Measurements from ENCODE around the gene CCDC86. TPM values are rescaled to one million over a fixed set of nuclear protein-coding genes. Genes with fewer than 3 reads are reported as not detected.

The CCDC86 gene
- total and polyA plus RNA-seq, 2 of the 4 experiments (the other 2 are of a cell fraction) = 9.5 to 34.0 TPM

DNA sequence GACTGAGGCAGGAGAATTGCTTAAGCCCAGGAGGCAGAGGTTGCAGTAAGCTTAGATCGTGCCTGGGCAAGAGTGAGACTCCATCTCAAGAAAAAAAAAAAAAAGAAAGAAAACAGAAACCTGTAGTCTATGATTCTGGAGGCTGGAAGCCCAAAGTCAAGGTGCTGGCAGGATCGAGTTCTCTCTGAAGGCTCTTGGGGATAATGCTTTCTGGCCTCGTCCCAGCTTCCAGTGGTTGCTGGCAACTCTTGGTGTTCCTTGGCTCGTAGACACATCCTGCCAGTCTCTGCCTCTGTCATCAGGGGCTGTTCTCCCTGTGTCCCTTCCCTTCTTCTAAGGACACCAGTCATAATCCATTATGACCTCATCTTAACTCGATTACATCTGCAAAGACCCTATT, 16.8 kb upstream of the CCDC86 start:
- Histone ChIP-seq H2AK5ac (ENCODE audit: low read depth, low read length) (no peak overlapping the region), H3K18ac (ENCODE audit: low read depth, low read length) (no peak overlapping the region), H2BK5ac (ENCODE audit: low read depth, low read length, poor library complexity, severe bottlenecking) (no peak overlapping the region), H4K5ac (ENCODE audit: low read depth, low read length) (no peak overlapping the region), H2BK120ac (ENCODE audit: low read depth, low read length) (no peak overlapping the region), H3K9me3 (ENCODE audit: control insufficient read depth, insufficient read depth, low read length) (no peaks in the 10 kb centered on the region), H3K4ac (ENCODE audit: low read depth, low read length) (no peak overlapping the region), H3K4me2 (ENCODE audit: low read depth, low read length) (no peak overlapping the region), H2BK15ac (ENCODE audit: low read depth, low read length) (no peak overlapping the region), H3K4me3 (ENCODE audit: insufficient read depth, low read depth, low read length) (no peak overlapping the region), H2AK9ac (replicated peaks; ENCODE audit: low read depth, low read length, poor library complexity) (no peak overlapping the region), H3K27me3 (ENCODE audit: control insufficient read depth, insufficient read depth, low read length) (peaks cover 51% of the 10 kb centered on the region), H3K9ac (ENCODE audit: low read depth, low read length) (no peak overlapping the region), H3K27ac (ENCODE audit: insufficient read depth, low read length) (no peak overlapping the region), H4K8ac (ENCODE audit: low read depth in 2 of 2, low read length in 2 of 2) (no peak overlapping the region), H2BK20ac (ENCODE audit: low read depth, low read length) (no peak overlapping the region), H3K56ac (ENCODE audit: extremely low read depth, insufficient read depth, low read length) (no peak overlapping the region), H3K79me1 (ENCODE audit: low read depth in 1 of 2, low read length in 2 of 2) (no peaks in the 10 kb centered on the region), H3K36me3 (ENCODE audit: control insufficient read depth, insufficient read depth, low read length) (no peaks in the 10 kb centered on the region), H2AFZ (replicated peaks; ENCODE audit: low read length, poor library complexity) (no peak overlapping the region), H3K23ac (ENCODE audit: low read depth, low read length) (no peak overlapping the region), H4K91ac (ENCODE audit: insufficient read depth, low read depth, low read length) (no peak overlapping the region), H3K9me1 (ENCODE audit: insufficient read depth, low read length) (no peaks in the 10 kb centered on the region), H4K20me1 (ENCODE audit: insufficient read depth, low read length) (no peaks in the 10 kb centered on the region), H3K14ac (replicated peaks; ENCODE audit: low read depth, low read length) (no peak overlapping the region), H3K4me1 (ENCODE audit: control insufficient read depth, insufficient read depth, low read length) (no peaks in the 10 kb centered on the region)
- TF ChIP-seq RCOR1 (IDR thresholded peaks at IDR 0.05; ENCODE audit: insufficient replicate concordance, low read length) = no peak
- TF ChIP-seq SMC3 (IDR thresholded peaks at IDR 0.05; ENCODE audit: low read depth, low read length) = no peak
- TF ChIP-seq, protein P1, sequence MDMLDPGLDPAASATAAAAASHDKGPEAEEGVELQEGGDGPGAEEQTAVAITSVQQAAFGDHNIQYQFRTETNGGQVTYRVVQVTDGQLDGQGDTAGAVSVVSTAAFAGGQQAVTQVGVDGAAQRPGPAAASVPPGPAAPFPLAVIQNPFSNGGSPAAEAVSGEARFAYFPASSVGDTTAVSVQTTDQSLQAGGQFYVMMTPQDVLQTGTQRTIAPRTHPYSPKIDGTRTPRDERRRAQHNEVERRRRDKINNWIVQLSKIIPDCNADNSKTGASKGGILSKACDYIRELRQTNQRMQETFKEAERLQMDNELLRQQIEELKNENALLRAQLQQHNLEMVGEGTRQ (IDR thresholded peaks at IDR 0.05; ENCODE audit: low read depth, low read length) = no peak
- no peak for TF ChIP-seq RFX5 (IDR thresholded peaks at IDR 0.05; ENCODE audit: low read depth, low read length)
- TF ChIP-seq, protein P2, sequence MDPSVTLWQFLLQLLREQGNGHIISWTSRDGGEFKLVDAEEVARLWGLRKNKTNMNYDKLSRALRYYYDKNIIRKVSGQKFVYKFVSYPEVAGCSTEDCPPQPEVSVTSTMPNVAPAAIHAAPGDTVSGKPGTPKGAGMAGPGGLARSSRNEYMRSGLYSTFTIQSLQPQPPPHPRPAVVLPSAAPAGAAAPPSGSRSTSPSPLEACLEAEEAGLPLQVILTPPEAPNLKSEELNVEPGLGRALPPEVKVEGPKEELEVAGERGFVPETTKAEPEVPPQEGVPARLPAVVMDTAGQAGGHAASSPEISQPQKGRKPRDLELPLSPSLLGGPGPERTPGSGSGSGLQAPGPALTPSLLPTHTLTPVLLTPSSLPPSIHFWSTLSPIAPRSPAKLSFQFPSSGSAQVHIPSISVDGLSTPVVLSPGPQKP (IDR thresholded peaks at IDR 0.05; ENCODE audit: borderline replicate concordance, low read depth, low read length) = no peak
- no peak for TF ChIP-seq RAD21 (IDR thresholded peaks at IDR 0.05; ENCODE audit: low read length)
- TF ChIP-seq NFE2L2 (IDR thresholded peaks at IDR 0.05; ENCODE audit: low read depth, low read length) = no peak
- no peak for TF ChIP-seq CHD1 (IDR thresholded peaks at IDR 0.05; ENCODE audit: low read depth, low read length)
- TF ChIP-seq MXI1 (IDR thresholded peaks at IDR 0.05; ENCODE audit: borderline replicate concordance, low read depth, low read length) = no peak
- TF ChIP-seq BHLHE40 (IDR thresholded peaks at IDR 0.05; ENCODE audit: low read depth, low read length) = no peak
- TF ChIP-seq MAZ (IDR thresholded peaks at IDR 0.05; ENCODE audit: borderline replicate concordance, low read depth, low read length) = no peak
- no peak for TF ChIP-seq FOS (IDR thresholded peaks at IDR 0.05; ENCODE audit: low read depth, low read length)
- no peak for TF ChIP-seq POLR2A (IDR thresholded peaks at IDR 0.05; ENCODE audit: low read depth, low read length)
- TF ChIP-seq, protein P3, sequence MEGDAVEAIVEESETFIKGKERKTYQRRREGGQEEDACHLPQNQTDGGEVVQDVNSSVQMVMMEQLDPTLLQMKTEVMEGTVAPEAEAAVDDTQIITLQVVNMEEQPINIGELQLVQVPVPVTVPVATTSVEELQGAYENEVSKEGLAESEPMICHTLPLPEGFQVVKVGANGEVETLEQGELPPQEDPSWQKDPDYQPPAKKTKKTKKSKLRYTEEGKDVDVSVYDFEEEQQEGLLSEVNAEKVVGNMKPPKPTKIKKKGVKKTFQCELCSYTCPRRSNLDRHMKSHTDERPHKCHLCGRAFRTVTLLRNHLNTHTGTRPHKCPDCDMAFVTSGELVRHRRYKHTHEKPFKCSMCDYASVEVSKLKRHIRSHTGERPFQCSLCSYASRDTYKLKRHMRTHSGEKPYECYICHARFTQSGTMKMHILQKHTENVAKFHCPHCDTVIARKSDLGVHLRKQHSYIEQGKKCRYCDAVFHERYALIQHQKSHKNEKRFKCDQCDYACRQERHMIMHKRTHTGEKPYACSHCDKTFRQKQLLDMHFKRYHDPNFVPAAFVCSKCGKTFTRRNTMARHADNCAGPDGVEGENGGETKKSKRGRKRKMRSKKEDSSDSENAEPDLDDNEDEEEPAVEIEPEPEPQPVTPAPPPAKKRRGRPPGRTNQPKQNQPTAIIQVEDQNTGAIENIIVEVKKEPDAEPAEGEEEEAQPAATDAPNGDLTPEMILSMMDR (conservative IDR thresholded peaks at IDR 0.05; ENCODE audit: low read depth, low read length) = no peak
- no peak for TF ChIP-seq MAFK (IDR thresholded peaks at IDR 0.05; ENCODE audit: low read depth, low read length)
- no peak for TF ChIP-seq CEBPB (IDR thresholded peaks at IDR 0.05; ENCODE audit: low read depth, low read length)
- in situ Hi-C loops (cut with MboI; ENCODE audit: low sequenced_read_pairs) (no loop called here), dilution Hi-C loops (cut with HindIII; ENCODE audit: low sequenced_read_pairs, unreplicated experiment) (no loop called here), intact Hi-C loops (cut with micrococcal nuclease) (no loop called here)
- DNase-seq (no peak), ATAC-seq (ENCODE audit: low read depth) (no peak)
- BruUV-seq (replicated peaks) = no TSS peak
- CTCF ChIA-PET = interaction anchor here (0.5 to 1.4 kb wide), 3 partner anchors 63 to 500 kb away, joined by 3 to 4 read pairs (median 4); no protein-coding TSS in a partner anchor
- 40% methylated on average over 2 of the region's 5 CpGs; no CpG with 5 or more reads in 1 of the 2 experiments for WGBS, 2 experiments (ENCODE audit: extremely low coverage in 2 of 2, insufficient read length in 1 of 2)
- POLR2A ChIA-PET (ENCODE audit: unreplicated experiment) = no interaction called here

Data from IMR-90 (cell line).